GM18517 (cell line): ENCODE results near the gene CEP104.

ENCODE experiments used
- ATAC-seq: cut with Tn5 transposase; IDR thresholded peaks from one replicate; pipeline ENCODE4 v1.9.1; 2021; ENCODE audit warnings: mild to moderate bottlenecking, moderate library complexity; ENCODE audit not compliant: unreplicated experiment

Gene CEP104

GRCh38 chr1:3767328-3767925 is 89.6 kb downstream of the CEP104 start:
- no peak for ATAC-seq

GRCh38 chr1:3763351-3764125 is 93.5 kb downstream of the CEP104 start:
- no peak for ATAC-seq

GRCh38 chr1:3762873-3763228 is 94.2 kb downstream of the CEP104 start:
- no peak for ATAC-seq

GRCh38 chr1:3762151-3762872 is 94.7 kb downstream of the CEP104 start:
- ATAC-seq = no peak
